RWPE2 (cell line): Measurements from ENCODE around the gene GJA1.

Experiments
- ATAC-seq: fragments of 200-7000 bp; cut with Tn5 transposase; 3 replicates; pipeline ENCODE4 v1.9.1; 2021; ENCODE audit warnings: low read depth
- DNase-seq: peaks from one replicate; pipeline ENCODE4 v3.0.0-alpha.2; 2020; ENCODE audit warnings: low spot score
- H3K27ac ChIP-seq: fragments of 450-650 bp; 2 replicates; pipeline ENCODE4 v1.5.1; 2017; ENCODE audit warnings: mild to moderate bottlenecking; ENCODE audit not compliant: poor library complexity, severe bottlenecking
- H3K27me3 ChIP-seq: fragments of 250-450 bp; sonication (Bioruptor Pico); 2 replicates; pipeline ENCODE4 v1.5.1; 2021; ENCODE audit warnings: mild to moderate bottlenecking, moderate library complexity; ENCODE audit not compliant: insufficient read depth, poor library complexity, severe bottlenecking
- H3K36me3 ChIP-seq: fragments of 250-450 bp; sonication (Bioruptor Pico); 2 replicates; pipeline ENCODE4 v1.5.1; 2020; ENCODE audit warnings: low read depth, mild to moderate bottlenecking, moderate library complexity
- H3K4me1 ChIP-seq: fragments of 250-450 bp; sonication (Bioruptor Pico); 2 replicates; pipeline ENCODE4 v1.5.1; 2021; ENCODE audit warnings: mild to moderate bottlenecking, moderate library complexity; ENCODE audit not compliant: insufficient read depth, poor library complexity, severe bottlenecking
- H3K4me3 ChIP-seq: fragments of 250-450 bp; sonication (Bioruptor Pico); 2 replicates; pipeline ENCODE4 v1.5.1; 2021; ENCODE audit warnings: mild to moderate bottlenecking, moderate library complexity; ENCODE audit not compliant: severe bottlenecking
- H3K9me3 ChIP-seq: fragments of 250-450 bp; sonication (Bioruptor Pico); 2 replicates; pipeline ENCODE4 v1.5.1; 2021; ENCODE audit warnings: mild to moderate bottlenecking, moderate library complexity; ENCODE audit not compliant: severe bottlenecking
- TF ChIP-seq, protein P1 (sequence below): fragments of 450-650 bp; IDR thresholded peaks from one replicate; pipeline ENCODE4 v1.5.1; 2017; ENCODE audit warnings: mild to moderate bottlenecking, moderate library complexity; ENCODE audit not compliant: poor library complexity, severe bottlenecking

The GJA1 gene

GRCh38 chr6:121482004-121482693 lies 46.7 kb downstream of the GJA1 start:
- Histone ChIP-seq H3K36me3 (no peaks in the 10 kb centered on the region), H3K4me1 (peaks cover 30% of the 10 kb centered on the region), H3K9me3 (no peaks in the 10 kb centered on the region), H3K27ac (peak overlapping the region; percentile 90), H3K27me3 (no peaks in the 10 kb centered on the region), H3K4me3 (no peak overlapping the region)
- ATAC-seq (peak; percentile 95), DNase-seq (no peak)
- TF ChIP-seq, protein P1, sequence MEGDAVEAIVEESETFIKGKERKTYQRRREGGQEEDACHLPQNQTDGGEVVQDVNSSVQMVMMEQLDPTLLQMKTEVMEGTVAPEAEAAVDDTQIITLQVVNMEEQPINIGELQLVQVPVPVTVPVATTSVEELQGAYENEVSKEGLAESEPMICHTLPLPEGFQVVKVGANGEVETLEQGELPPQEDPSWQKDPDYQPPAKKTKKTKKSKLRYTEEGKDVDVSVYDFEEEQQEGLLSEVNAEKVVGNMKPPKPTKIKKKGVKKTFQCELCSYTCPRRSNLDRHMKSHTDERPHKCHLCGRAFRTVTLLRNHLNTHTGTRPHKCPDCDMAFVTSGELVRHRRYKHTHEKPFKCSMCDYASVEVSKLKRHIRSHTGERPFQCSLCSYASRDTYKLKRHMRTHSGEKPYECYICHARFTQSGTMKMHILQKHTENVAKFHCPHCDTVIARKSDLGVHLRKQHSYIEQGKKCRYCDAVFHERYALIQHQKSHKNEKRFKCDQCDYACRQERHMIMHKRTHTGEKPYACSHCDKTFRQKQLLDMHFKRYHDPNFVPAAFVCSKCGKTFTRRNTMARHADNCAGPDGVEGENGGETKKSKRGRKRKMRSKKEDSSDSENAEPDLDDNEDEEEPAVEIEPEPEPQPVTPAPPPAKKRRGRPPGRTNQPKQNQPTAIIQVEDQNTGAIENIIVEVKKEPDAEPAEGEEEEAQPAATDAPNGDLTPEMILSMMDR, result no peak

DNA sequence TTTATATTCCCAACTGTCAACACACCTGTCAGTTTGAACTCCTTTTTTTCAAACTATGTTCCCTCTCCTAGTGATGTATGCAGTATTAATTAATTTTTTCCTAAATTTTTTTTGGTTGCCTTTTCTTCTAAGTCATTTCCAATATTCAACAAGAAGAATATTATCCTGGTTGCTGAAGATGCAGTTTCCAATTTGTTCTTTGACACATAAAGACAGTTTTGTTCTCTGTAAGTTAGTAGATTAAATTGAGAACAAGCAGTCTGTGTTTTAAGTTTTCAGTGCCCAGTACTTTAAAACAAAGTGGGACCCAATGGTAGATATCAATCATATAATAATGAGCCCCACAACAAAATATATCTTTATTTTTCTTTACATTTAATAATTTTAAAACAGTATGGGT lies 47.3 kb downstream of the GJA1 start:
- Histone ChIP-seq H3K9me3 (no peaks in the 10 kb centered on the region), H3K27ac (peak overlapping the region; percentile 90), H3K36me3 (no peaks in the 10 kb centered on the region), H3K4me3 (no peak overlapping the region), H3K4me1 (peaks cover 30% of the 10 kb centered on the region), H3K27me3 (no peaks in the 10 kb centered on the region)
- TF ChIP-seq, protein P1, result no peak
- DNase-seq (no peak), ATAC-seq (no peak)

DNA sequence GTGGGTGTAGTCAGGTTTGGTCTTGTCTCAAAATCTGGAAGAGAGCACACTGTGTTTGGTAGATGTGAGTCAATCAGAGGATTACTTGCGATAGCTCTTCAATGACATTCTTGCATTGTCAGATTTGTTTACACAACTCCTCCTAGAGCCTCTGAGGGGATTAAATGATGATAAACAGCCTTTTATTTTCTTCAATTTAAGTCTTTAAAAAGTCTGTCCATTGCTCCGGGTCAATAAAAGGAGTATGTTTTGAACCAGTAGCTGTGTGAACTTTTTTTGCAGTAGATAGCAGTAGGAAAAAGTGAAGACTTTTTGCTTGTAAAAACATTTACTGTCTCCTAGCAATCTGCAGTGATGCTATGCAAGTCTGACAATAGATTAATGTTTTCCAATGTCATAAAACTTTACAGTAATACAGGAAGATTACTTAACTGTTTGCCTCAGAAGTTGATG lies 49.9 kb downstream of the GJA1 start:
- ATAC-seq (peak; percentile 75), DNase-seq (no peak)
- H3K27me3 ChIP-seq, result no peaks in the 10 kb centered on the region
- H3K4me1 ChIP-seq, result peaks cover 30% of the 10 kb centered on the region
- TF ChIP-seq, protein P1, result no peak
- H3K4me3 ChIP-seq, result no peak overlapping the region
- no peaks in the 10 kb centered on the region for H3K36me3 ChIP-seq
- H3K27ac ChIP-seq, result peak overlapping the region; percentile 35
- no peaks in the 10 kb centered on the region for H3K9me3 ChIP-seq

DNA sequence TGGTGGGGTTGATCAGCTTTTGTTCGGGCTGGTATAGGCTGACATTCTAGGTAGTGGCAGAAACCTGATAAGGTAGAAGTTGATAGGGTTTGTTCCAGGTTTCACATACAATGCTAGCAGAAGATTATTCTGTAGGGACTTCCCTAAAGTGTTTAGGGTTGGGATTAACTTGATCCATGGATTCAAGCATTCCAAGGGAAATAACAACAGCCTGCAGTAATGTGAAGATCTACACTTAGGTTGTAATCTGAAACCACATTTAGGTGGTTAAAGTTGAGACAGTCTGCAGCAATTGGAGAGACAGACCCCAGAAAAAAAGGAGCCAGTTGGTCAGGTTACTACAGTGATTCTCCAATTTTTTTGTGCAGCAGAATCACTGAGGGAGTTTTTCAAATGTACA lies 56.1 kb downstream of the GJA1 start:
- Histone ChIP-seq H3K4me1 (no peaks in the 10 kb centered on the region), H3K4me3 (no peak overlapping the region), H3K27ac (no peak overlapping the region), H3K36me3 (no peaks in the 10 kb centered on the region), H3K27me3 (no peaks in the 10 kb centered on the region), H3K9me3 (no peaks in the 10 kb centered on the region)
- ATAC-seq, result no peak
- DNase-seq, result no peak
- TF ChIP-seq, protein P1, result no peak

GRCh38 chr6:121492536-121492935 lies 57.1 kb downstream of the GJA1 start:
- Histone ChIP-seq H3K27me3 (no peaks in the 10 kb centered on the region), H3K4me1 (no peaks in the 10 kb centered on the region), H3K9me3 (no peaks in the 10 kb centered on the region), H3K4me3 (no peak overlapping the region), H3K27ac (no peak overlapping the region), H3K36me3 (no peaks in the 10 kb centered on the region)
- no peak for ATAC-seq
- TF ChIP-seq, protein P1, result no peak
- no peak for DNase-seq
